ENCODE results near the gene HDAC4. TPM values are rescaled to one million over a fixed set of nuclear protein-coding genes. Genes with fewer than 3 reads are reported as not detected.

The HDAC4 gene
- total RNA-seq, 1 experiment from 2014 or later = 44.4 TPM

DNA sequence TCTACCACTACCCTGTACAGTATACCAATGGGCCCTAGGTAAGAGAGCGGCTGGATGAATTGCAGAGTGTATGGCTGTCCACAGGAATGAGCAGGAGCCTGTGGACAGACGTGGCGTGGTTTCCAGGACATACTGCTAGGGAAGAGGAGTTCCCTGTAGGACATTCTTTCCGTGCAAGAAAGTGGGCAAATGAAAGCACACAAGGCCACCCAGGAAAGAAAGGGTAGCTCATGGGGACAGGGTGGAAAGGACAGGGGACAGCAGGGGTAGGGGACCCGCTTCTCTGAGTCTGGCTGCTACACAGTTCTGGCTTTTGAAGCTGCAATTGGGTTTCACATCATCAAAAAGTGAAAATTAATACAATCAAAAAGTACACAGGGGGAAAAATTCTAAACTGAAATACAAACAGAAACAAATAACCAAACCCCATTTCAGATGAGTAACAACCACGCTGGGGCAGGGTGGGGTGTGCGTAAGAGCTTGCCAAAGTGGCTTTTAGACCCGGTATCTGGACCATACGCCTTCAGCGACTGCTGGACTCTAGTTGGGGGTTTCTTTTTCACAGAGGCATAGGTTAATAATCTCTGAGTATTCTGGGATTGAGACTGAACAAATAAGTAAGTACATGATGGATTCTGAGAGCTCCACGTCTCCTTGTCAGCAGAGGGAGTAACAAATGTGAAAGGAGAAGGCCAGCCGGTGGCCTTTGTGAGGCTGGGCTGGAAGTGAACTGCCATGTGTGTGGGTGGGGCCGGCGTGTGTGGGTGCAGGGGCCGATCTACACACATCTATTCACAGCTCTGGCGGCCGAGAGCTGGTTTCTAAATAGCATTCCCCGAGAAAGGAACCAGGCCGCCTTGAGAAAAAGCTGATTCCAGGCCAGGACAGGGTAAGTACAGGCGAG is 84.0 kb downstream of the HDAC4 start:
- no peak for DNase-seq (ENCODE audit: low spot score)
- Mint-ChIP-seq H3K27me3 (ENCODE audit: low read depth) (no peaks in the 10 kb centered on the region), H3K4me1 (peaks cover 18% of the 10 kb centered on the region), H3K27ac (peak overlapping the region; percentile 41; the same call in 1 of the 2 replicates), H3K9me3 (peaks cover 23% of the 10 kb centered on the region), H3K36me3 (peaks cover 29% of the 10 kb centered on the region), H3K4me3 (no peak overlapping the region)
- CTCF ChIA-PET = interaction anchor here (1.1 kb wide), 1 partner anchor 9 kb away, joined by 4 read pairs; no protein-coding TSS in a partner anchor
- TF ChIP-seq, protein P1, sequence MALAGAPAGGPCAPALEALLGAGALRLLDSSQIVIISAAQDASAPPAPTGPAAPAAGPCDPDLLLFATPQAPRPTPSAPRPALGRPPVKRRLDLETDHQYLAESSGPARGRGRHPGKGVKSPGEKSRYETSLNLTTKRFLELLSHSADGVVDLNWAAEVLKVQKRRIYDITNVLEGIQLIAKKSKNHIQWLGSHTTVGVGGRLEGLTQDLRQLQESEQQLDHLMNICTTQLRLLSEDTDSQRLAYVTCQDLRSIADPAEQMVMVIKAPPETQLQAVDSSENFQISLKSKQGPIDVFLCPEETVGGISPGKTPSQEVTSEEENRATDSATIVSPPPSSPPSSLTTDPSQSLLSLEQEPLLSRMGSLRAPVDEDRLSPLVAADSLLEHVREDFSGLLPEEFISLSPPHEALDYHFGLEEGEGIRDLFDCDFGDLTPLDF (CRISPR knock-in tag; IDR thresholded peaks at IDR 0.05) = no peak
- TF ChIP-seq, protein P2, sequence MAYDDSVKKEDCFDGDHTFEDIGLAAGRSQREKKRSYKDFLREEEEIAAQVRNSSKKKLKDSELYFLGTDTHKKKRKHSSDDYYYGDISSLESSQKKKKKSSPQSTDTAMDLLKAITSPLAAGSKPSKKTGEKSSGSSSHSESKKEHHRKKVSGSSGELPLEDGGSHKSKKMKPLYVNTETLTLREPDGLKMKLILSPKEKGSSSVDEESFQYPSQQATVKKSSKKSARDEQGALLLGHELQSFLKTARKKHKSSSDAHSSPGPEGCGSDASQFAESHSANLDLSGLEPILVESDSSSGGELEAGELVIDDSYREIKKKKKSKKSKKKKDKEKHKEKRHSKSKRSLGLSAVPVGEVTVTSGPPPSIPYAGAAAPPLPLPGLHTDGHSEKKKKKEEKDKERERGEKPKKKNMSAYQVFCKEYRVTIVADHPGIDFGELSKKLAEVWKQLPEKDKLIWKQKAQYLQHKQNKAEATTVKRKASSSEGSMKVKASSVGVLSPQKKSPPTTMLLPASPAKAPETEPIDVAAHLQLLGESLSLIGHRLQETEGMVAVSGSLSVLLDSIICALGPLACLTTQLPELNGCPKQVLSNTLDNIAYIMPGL (CRISPR knock-in tag; IDR thresholded peaks at IDR 0.05) = no peak
- TF ChIP-seq FOXK1 (CRISPR knock-in tag; IDR thresholded peaks at IDR 0.05) (no peak), ESRRA (CRISPR knock-in tag; IDR thresholded peaks at IDR 0.05; ENCODE audit: borderline replicate concordance) (no peak), GABPB1 (CRISPR knock-in tag; IDR thresholded peaks at IDR 0.05) (no peak), ZNF423 (CRISPR knock-in tag; IDR thresholded peaks at IDR 0.05) (no peak), ZNF232 (CRISPR knock-in tag; IDR thresholded peaks at IDR 0.05) (no peak)
- TF ChIP-seq, protein P3, sequence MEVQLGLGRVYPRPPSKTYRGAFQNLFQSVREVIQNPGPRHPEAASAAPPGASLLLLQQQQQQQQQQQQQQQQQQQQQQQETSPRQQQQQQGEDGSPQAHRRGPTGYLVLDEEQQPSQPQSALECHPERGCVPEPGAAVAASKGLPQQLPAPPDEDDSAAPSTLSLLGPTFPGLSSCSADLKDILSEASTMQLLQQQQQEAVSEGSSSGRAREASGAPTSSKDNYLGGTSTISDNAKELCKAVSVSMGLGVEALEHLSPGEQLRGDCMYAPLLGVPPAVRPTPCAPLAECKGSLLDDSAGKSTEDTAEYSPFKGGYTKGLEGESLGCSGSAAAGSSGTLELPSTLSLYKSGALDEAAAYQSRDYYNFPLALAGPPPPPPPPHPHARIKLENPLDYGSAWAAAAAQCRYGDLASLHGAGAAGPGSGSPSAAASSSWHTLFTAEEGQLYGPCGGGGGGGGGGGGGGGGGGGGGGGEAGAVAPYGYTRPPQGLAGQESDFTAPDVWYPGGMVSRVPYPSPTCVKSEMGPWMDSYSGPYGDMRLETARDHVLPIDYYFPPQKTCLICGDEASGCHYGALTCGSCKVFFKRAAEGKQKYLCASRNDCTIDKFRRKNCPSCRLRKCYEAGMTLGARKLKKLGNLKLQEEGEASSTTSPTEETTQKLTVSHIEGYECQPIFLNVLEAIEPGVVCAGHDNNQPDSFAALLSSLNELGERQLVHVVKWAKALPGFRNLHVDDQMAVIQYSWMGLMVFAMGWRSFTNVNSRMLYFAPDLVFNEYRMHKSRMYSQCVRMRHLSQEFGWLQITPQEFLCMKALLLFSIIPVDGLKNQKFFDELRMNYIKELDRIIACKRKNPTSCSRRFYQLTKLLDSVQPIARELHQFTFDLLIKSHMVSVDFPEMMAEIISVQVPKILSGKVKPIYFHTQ (CRISPR knock-in tag; IDR thresholded peaks at IDR 0.05) = no peak
- TF ChIP-seq, protein P4, sequence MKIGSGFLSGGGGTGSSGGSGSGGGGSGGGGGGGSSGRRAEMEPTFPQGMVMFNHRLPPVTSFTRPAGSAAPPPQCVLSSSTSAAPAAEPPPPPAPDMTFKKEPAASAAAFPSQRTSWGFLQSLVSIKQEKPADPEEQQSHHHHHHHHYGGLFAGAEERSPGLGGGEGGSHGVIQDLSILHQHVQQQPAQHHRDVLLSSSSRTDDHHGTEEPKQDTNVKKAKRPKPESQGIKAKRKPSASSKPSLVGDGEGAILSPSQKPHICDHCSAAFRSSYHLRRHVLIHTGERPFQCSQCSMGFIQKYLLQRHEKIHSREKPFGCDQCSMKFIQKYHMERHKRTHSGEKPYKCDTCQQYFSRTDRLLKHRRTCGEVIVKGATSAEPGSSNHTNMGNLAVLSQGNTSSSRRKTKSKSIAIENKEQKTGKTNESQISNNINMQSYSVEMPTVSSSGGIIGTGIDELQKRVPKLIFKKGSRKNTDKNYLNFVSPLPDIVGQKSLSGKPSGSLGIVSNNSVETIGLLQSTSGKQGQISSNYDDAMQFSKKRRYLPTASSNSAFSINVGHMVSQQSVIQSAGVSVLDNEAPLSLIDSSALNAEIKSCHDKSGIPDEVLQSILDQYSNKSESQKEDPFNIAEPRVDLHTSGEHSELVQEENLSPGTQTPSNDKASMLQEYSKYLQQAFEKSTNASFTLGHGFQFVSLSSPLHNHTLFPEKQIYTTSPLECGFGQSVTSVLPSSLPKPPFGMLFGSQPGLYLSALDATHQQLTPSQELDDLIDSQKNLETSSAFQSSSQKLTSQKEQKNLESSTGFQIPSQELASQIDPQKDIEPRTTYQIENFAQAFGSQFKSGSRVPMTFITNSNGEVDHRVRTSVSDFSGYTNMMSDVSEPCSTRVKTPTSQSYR (CRISPR knock-in tag; IDR thresholded peaks at IDR 0.05) = no peak
- POLR2A ChIA-PET = no interaction called here
- no peak for ATAC-seq

DNA sequence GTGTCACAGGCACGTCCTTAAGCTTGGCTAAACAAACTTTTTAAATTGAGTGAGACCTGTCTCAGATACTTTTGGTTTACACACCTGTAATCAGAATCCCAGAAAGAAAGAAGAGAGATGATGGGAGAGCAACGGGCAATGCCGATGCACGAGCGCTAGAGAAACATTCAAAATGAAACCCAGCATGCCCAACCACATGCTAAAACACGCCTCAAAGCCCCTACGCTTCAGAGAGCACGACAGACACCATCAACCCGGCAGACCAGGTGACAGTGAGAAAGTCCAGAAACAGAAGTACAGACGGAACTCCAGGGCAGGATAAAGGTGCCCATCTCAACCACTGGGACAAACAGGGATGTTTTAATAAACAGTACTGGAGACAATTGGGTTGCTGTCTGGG is 85.5 kb downstream of the HDAC4 start:
- ATAC-seq (no peak), DNase-seq (ENCODE audit: low spot score) (no peak)
- H3K4me3 Mint-ChIP-seq = no peak overlapping the region
- no peak overlapping the region for H3K27ac Mint-ChIP-seq
- H3K36me3 Mint-ChIP-seq = peaks cover 26% of the 10 kb centered on the region
- ChIA-PET POLR2A (no interaction called here), CTCF (no interaction called here)
- no peaks in the 10 kb centered on the region for H3K27me3 Mint-ChIP-seq (ENCODE audit: low read depth)
- H3K4me1 Mint-ChIP-seq = peaks cover 16% of the 10 kb centered on the region
- H3K9me3 Mint-ChIP-seq = peaks cover 23% of the 10 kb centered on the region
- TF ChIP-seq, protein P5, sequence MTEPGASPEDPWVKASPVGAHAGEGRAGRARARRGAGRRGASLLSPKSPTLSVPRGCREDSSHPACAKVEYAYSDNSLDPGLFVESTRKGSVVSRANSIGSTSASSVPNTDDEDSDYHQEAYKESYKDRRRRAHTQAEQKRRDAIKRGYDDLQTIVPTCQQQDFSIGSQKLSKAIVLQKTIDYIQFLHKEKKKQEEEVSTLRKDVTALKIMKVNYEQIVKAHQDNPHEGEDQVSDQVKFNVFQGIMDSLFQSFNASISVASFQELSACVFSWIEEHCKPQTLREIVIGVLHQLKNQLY (CRISPR knock-in tag; IDR thresholded peaks at IDR 0.05) = no peak
- TF ChIP-seq OVOL2 (CRISPR knock-in tag; IDR thresholded peaks at IDR 0.05; ENCODE audit: borderline replicate concordance) (no peak), ZNF416 (CRISPR knock-in tag; IDR thresholded peaks at IDR 0.05) (no peak), ZNF423 (CRISPR knock-in tag; IDR thresholded peaks at IDR 0.05) (no peak), ZNF671 (CRISPR knock-in tag; IDR thresholded peaks at IDR 0.05) (no peak), ESRRA (CRISPR knock-in tag; IDR thresholded peaks at IDR 0.05; ENCODE audit: borderline replicate concordance) (no peak), PRRX2 (CRISPR knock-in tag; IDR thresholded peaks at IDR 0.05) (no peak), FOXJ3 (CRISPR knock-in tag; IDR thresholded peaks at IDR 0.05; ENCODE audit: borderline replicate concordance) (no peak), ZNF121 (CRISPR knock-in tag; IDR thresholded peaks at IDR 0.05) (no peak), ELF4 (CRISPR knock-in tag; IDR thresholded peaks at IDR 0.05; ENCODE audit: low read depth) (no peak), ZNF138 (CRISPR knock-in tag; conservative IDR thresholded peaks at IDR 0.05) (no peak)
- TF ChIP-seq, protein P6, sequence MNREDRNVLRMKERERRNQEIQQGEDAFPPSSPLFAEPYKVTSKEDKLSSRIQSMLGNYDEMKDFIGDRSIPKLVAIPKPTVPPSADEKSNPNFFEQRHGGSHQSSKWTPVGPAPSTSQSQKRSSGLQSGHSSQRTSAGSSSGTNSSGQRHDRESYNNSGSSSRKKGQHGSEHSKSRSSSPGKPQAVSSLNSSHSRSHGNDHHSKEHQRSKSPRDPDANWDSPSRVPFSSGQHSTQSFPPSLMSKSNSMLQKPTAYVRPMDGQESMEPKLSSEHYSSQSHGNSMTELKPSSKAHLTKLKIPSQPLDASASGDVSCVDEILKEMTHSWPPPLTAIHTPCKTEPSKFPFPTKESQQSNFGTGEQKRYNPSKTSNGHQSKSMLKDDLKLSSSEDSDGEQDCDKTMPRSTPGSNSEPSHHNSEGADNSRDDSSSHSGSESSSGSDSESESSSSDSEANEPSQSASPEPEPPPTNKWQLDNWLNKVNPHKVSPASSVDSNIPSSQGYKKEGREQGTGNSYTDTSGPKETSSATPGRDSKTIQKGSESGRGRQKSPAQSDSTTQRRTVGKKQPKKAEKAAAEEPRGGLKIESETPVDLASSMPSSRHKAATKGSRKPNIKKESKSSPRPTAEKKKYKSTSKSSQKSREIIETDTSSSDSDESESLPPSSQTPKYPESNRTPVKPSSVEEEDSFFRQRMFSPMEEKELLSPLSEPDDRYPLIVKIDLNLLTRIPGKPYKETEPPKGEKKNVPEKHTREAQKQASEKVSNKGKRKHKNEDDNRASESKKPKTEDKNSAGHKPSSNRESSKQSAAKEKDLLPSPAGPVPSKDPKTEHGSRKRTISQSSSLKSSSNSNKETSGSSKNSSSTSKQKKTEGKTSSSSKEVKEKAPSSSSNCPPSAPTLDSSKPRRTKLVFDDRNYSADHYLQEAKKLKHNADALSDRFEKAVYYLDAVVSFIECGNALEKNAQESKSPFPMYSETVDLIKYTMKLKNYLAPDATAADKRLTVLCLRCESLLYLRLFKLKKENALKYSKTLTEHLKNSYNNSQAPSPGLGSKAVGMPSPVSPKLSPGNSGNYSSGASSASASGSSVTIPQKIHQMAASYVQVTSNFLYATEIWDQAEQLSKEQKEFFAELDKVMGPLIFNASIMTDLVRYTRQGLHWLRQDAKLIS (CRISPR knock-in tag; IDR thresholded peaks at IDR 0.05; ENCODE audit: borderline replicate concordance) = no peak

All from WTC11 (cell line).